GM20000 (cell line): Measurements from ENCODE around the gene NPC1.

Experiments used
- DNase-seq: peaks from one replicate; pipeline ENCODE4 v3.0.0; 2012; ENCODE audit warnings: low spot score
- TF ChIP-seq, protein P1 (sequence below): IDR thresholded peaks from 2 replicates; pipeline ENCODE4 v1.5.1; 2012; ENCODE audit warnings: mild to moderate bottlenecking, control low read depth; ENCODE audit errors: extremely low read depth, missing control alignments

The NPC1 gene

GRCh38 chr18:23591011-23591410, 4.7 kb upstream of the NPC1 start:
- DNase-seq: no peak
- TF ChIP-seq, protein P1, sequence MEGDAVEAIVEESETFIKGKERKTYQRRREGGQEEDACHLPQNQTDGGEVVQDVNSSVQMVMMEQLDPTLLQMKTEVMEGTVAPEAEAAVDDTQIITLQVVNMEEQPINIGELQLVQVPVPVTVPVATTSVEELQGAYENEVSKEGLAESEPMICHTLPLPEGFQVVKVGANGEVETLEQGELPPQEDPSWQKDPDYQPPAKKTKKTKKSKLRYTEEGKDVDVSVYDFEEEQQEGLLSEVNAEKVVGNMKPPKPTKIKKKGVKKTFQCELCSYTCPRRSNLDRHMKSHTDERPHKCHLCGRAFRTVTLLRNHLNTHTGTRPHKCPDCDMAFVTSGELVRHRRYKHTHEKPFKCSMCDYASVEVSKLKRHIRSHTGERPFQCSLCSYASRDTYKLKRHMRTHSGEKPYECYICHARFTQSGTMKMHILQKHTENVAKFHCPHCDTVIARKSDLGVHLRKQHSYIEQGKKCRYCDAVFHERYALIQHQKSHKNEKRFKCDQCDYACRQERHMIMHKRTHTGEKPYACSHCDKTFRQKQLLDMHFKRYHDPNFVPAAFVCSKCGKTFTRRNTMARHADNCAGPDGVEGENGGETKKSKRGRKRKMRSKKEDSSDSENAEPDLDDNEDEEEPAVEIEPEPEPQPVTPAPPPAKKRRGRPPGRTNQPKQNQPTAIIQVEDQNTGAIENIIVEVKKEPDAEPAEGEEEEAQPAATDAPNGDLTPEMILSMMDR: no peak

DNA sequence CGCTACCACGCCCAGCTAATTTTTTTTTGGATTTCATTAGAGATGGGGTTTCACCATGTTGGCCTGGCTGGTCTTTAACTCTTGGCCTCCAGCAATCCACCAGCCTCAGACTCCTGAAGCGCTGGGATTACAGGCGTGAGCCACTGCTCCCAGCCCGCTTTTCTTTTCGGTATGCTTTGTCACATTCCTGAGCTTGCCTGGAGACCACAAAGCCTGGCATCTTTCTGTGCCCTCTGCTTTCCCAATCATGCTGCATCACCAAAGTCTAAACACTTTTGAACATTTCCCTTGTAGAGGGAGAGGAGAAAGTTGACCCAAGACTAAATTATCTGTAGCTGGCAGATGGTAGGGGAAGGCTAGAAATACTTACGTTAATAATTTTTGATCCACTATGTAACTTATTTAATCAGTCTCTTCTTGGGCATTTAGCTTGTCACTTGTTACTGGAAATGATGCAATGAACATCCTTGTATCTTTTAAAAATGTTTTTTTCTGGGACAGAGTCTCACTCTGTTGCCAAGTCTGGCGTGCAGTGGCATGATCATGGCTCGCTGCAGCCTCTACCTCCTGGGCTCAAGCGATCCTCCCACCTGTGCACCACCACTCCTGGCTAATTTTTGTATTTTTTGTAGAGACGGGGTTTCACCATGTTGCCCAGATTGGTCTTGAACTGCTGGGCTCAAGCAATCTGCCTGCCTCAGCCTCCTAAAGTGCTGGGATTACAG, 2.7 kb upstream of the NPC1 start:
- TF ChIP-seq, protein P1: no peak
- no peak for DNase-seq

GRCh38 chr18:23587220-23587642, 925 bp upstream of the NPC1 start:
- DNase-seq: no peak
- TF ChIP-seq, protein P1: no peak

GRCh38 chr18:23585897-23586248, 433 bp downstream of the NPC1 start:
- no peak for DNase-seq
- TF ChIP-seq, protein P1: no peak

GRCh38 chr18:23585007-23585871, 1.1 kb downstream of the NPC1 start:
- DNase-seq: peak; percentile 56
- TF ChIP-seq, protein P1: no peak

DNA sequence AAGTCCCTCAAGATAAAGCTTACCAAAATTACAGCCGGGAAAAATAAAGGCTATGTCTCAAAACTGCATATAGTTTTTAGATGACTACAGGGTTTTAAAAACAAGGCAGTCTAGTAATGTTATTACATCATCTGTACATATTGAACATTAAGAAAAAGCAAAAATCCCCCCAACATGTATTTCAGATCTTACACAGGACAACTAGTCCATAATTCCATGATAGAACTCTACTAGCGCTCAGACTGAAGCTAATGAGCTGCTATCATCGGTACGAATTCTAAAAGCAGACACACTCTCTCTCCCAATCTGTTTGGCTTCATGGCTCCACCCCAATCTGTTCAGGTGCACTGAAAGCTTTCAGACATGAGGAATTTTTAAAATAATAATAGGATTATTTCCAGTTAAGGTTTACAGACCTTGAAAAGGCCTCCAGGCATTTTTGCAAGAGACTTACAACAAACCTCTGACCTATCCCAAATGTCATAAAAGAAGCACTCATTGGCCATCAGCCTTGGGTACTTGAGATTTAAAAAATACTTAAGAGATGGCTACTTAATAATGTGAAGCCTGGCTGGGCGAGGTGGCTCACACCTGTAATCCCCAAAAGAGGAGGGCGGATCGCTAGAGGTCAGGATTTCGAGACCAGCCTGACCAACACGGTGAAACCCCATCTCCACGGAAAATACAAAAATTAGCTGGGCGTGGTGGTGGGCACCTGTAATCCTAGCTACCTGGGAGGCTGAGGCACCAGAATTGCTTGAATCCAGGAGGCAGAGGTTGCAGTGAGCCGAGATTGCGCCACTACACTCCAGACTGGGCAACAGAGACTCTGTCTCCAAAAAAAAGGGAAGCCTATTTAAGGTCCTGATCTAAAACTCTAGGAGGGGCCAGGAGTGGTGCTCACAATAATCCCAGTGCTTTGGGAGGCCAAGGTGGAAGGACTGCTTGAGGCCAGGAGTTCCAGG, 2.0 kb downstream of the NPC1 start:
- TF ChIP-seq, protein P1: no peak
- DNase-seq: no peak
